HG03108 (cell line): ENCODE data around the gene ZSWIM9.
A peak's percentile ranks its signal among the peaks of the same experiment; 100 is the strongest.

Experiments
- ATAC-seq: cut with Tn5 transposase; IDR thresholded peaks from one replicate; pipeline ENCODE4 v1.9.1; 2021; ENCODE audit warnings: moderate library complexity; ENCODE audit not compliant: unreplicated experiment

Gene ZSWIM9

GRCh38 chr19:48174445-48175030 is 4.1 kb downstream of the ZSWIM9 start:
- ATAC-seq = no peak

- ATAC-seq = no peak
Measured at GRCh38 chr19:48175578-48175977, 5.1 kb downstream of the ZSWIM9 start.

GRCh38 chr19:48176226-48176625 is 5.7 kb downstream of the ZSWIM9 start:
- ATAC-seq = no peak

- ATAC-seq = no peak
Measured at GRCh38 chr19:48181505-48181904, 11.0 kb downstream of the ZSWIM9 start.

GRCh38 chr19:48182434-48182833 is 12.0 kb downstream of the ZSWIM9 start:
- ATAC-seq = no peak

GRCh38 chr19:48183356-48183755 is 12.9 kb downstream of the ZSWIM9 start:
- ATAC-seq = no peak

- ATAC-seq = no peak
Measured at GRCh38 chr19:48186015-48186414, 15.5 kb downstream of the ZSWIM9 start.

GRCh38 chr19:48186541-48186991 is 16.1 kb downstream of the ZSWIM9 start:
- ATAC-seq = no peak

- ATAC-seq = no peak
Measured at GRCh38 chr19:48190288-48190884, 19.9 kb downstream of the ZSWIM9 start.

- no peak for ATAC-seq
Measured at GRCh38 chr19:48190885-48191284, 20.4 kb downstream of the ZSWIM9 start.

GRCh38 chr19:48192750-48193149 is 22.3 kb downstream of the ZSWIM9 start:
- ATAC-seq = no peak

- ATAC-seq = no peak
Measured at GRCh38 chr19:48194041-48194843, 23.8 kb downstream of the ZSWIM9 start.

- ATAC-seq = no peak
Measured at GRCh38 chr19:48194844-48195830, 24.7 kb downstream of the ZSWIM9 start.

GRCh38 chr19:48196321-48196763 is 25.9 kb downstream of the ZSWIM9 start:
- ATAC-seq = no peak

GRCh38 chr19:48196933-48197665 is 26.6 kb downstream of the ZSWIM9 start:
- ATAC-seq = no peak

GRCh38 chr19:48203222-48203793 is 32.8 kb downstream of the ZSWIM9 start:
- ATAC-seq = no peak

- peak; percentile 95 for ATAC-seq
Measured at GRCh38 chr19:48203794-48204628, 33.5 kb downstream of the ZSWIM9 start.

- ATAC-seq = no peak
Measured at GRCh38 chr19:48206397-48207093, 36.1 kb downstream of the ZSWIM9 start.
